ENCODE data around the gene LSM14B.

The LSM14B gene

GRCh38 chr20:62156592-62157386 lies 34.5 kb downstream of the LSM14B start:
- H3K27ac Mint-ChIP-seq = no peak overlapping the region
- no peak overlapping the region for H3K4me3 Mint-ChIP-seq
- H3K27me3 Mint-ChIP-seq (ENCODE audit: low read depth) = no peaks in the 10 kb centered on the region
- H3K9me3 Mint-ChIP-seq = peaks cover 18% of the 10 kb centered on the region
- H3K4me1 Mint-ChIP-seq (ENCODE audit: low read depth) = peaks cover 8% of the 10 kb centered on the region
- H3K36me3 Mint-ChIP-seq (ENCODE audit: low read depth) = peaks cover 38% of the 10 kb centered on the region

- peaks cover 33% of the 10 kb centered on the region for H3K36me3 Mint-ChIP-seq (ENCODE audit: low read depth)
- H3K27ac Mint-ChIP-seq = no peak overlapping the region
- peaks cover 16% of the 10 kb centered on the region for H3K9me3 Mint-ChIP-seq
- H3K4me1 Mint-ChIP-seq (ENCODE audit: low read depth) = peaks cover 8% of the 10 kb centered on the region
- H3K4me3 Mint-ChIP-seq = no peak overlapping the region
- H3K27me3 Mint-ChIP-seq (ENCODE audit: low read depth) = no peaks in the 10 kb centered on the region
These were observed 35.3 kb downstream of the LSM14B start for GRCh38 chr20:62157387-62158087.

- H3K9me3 Mint-ChIP-seq = peaks cover 11% of the 10 kb centered on the region
- peaks cover 28% of the 10 kb centered on the region for H3K36me3 Mint-ChIP-seq (ENCODE audit: low read depth)
- H3K4me3 Mint-ChIP-seq = no peak overlapping the region
- peaks cover 8% of the 10 kb centered on the region for H3K4me1 Mint-ChIP-seq (ENCODE audit: low read depth)
- no peak overlapping the region for H3K27ac Mint-ChIP-seq
- no peaks in the 10 kb centered on the region for H3K27me3 Mint-ChIP-seq (ENCODE audit: low read depth)
These were observed 35.8 kb downstream of the LSM14B start for GRCh38 chr20:62158088-62158400.

- Mint-ChIP-seq H3K27me3 (ENCODE audit: low read depth) (no peaks in the 10 kb centered on the region), H3K9me3 (peaks cover 7% of the 10 kb centered on the region), H3K4me1 (ENCODE audit: low read depth) (peaks cover 8% of the 10 kb centered on the region), H3K36me3 (ENCODE audit: low read depth) (peaks cover 24% of the 10 kb centered on the region), H3K4me3 (no peak overlapping the region), H3K27ac (no peak overlapping the region)
These were observed 36.3 kb downstream of the LSM14B start for GRCh38 chr20:62158541-62158940.

- peaks cover 8% of the 10 kb centered on the region for H3K4me1 Mint-ChIP-seq (ENCODE audit: low read depth)
- no peaks in the 10 kb centered on the region for H3K27me3 Mint-ChIP-seq (ENCODE audit: low read depth)
- H3K27ac Mint-ChIP-seq = no peak overlapping the region
- peaks cover 2% of the 10 kb centered on the region for H3K9me3 Mint-ChIP-seq
- no peak overlapping the region for H3K4me3 Mint-ChIP-seq
- H3K36me3 Mint-ChIP-seq (ENCODE audit: low read depth) = peaks cover 19% of the 10 kb centered on the region
These were observed 36.8 kb downstream of the LSM14B start for GRCh38 chr20:62159052-62159451.

GRCh38 chr20:62159839-62160238 lies 37.6 kb downstream of the LSM14B start:
- Mint-ChIP-seq H3K27me3 (ENCODE audit: low read depth) (no peaks in the 10 kb centered on the region), H3K36me3 (ENCODE audit: low read depth) (peaks cover 14% of the 10 kb centered on the region), H3K4me1 (ENCODE audit: low read depth) (peaks cover 6% of the 10 kb centered on the region), H3K4me3 (no peak overlapping the region), H3K27ac (peak overlapping the region; percentile 32), H3K9me3 (no peaks in the 10 kb centered on the region)

GRCh38 chr20:62160253-62160652 lies 38.0 kb downstream of the LSM14B start:
- H3K27ac Mint-ChIP-seq = no peak overlapping the region
- no peak overlapping the region for H3K4me3 Mint-ChIP-seq
- no peaks in the 10 kb centered on the region for H3K27me3 Mint-ChIP-seq (ENCODE audit: low read depth)
- H3K36me3 Mint-ChIP-seq (ENCODE audit: low read depth) = peaks cover 12% of the 10 kb centered on the region
- H3K9me3 Mint-ChIP-seq = no peaks in the 10 kb centered on the region
- H3K4me1 Mint-ChIP-seq (ENCODE audit: low read depth) = peaks cover 5% of the 10 kb centered on the region

- Mint-ChIP-seq H3K27me3 (ENCODE audit: low read depth) (no peaks in the 10 kb centered on the region), H3K4me3 (no peak overlapping the region), H3K4me1 (ENCODE audit: low read depth) (peaks cover 5% of the 10 kb centered on the region), H3K36me3 (ENCODE audit: low read depth) (peaks cover 6% of the 10 kb centered on the region), H3K9me3 (no peaks in the 10 kb centered on the region), H3K27ac (no peak overlapping the region)
These were observed 38.6 kb downstream of the LSM14B start for GRCh38 chr20:62160876-62161275.

- H3K36me3 Mint-ChIP-seq (ENCODE audit: low read depth) = peaks cover 7% of the 10 kb centered on the region
These were observed 39.1 kb downstream of the LSM14B start for GRCh38 chr20:62161347-62161746.

GRCh38 chr20:62162765-62163484 lies 40.6 kb downstream of the LSM14B start:
- Mint-ChIP-seq H3K27ac (no peak overlapping the region), H3K36me3 (ENCODE audit: low read depth) (peaks cover 8% of the 10 kb centered on the region), H3K4me3 (no peak overlapping the region), H3K9me3 (no peaks in the 10 kb centered on the region), H3K27me3 (ENCODE audit: low read depth) (no peaks in the 10 kb centered on the region), H3K4me1 (ENCODE audit: low read depth) (peaks cover 5% of the 10 kb centered on the region)

More at GRCh38 chr20:62161347-62161746, 39.1 kb downstream of the LSM14B start:
- no peak overlapping the region for H3K4me3 Mint-ChIP-seq
- no peaks in the 10 kb centered on the region for H3K9me3 Mint-ChIP-seq
- no peaks in the 10 kb centered on the region for H3K27me3 Mint-ChIP-seq (ENCODE audit: low read depth)
- H3K4me1 Mint-ChIP-seq (ENCODE audit: low read depth) = peaks cover 5% of the 10 kb centered on the region
- H3K27ac Mint-ChIP-seq = no peak overlapping the region

- no peak overlapping the region for H3K27ac Mint-ChIP-seq
- H3K36me3 Mint-ChIP-seq (ENCODE audit: low read depth) = peaks cover 11% of the 10 kb centered on the region
- no peaks in the 10 kb centered on the region for H3K27me3 Mint-ChIP-seq (ENCODE audit: low read depth)
- no peaks in the 10 kb centered on the region for H3K9me3 Mint-ChIP-seq
- no peak overlapping the region for H3K4me3 Mint-ChIP-seq
- peaks cover 5% of the 10 kb centered on the region for H3K4me1 Mint-ChIP-seq (ENCODE audit: low read depth)
These were observed 41.2 kb downstream of the LSM14B start for GRCh38 chr20:62163485-62163865.

GRCh38 chr20:62163986-62164762 lies 41.9 kb downstream of the LSM14B start:
- H3K4me3 Mint-ChIP-seq = no peak overlapping the region
- no peaks in the 10 kb centered on the region for H3K27me3 Mint-ChIP-seq (ENCODE audit: low read depth)
- no peaks in the 10 kb centered on the region for H3K9me3 Mint-ChIP-seq
- no peak overlapping the region for H3K27ac Mint-ChIP-seq
- H3K4me1 Mint-ChIP-seq (ENCODE audit: low read depth) = peaks cover 5% of the 10 kb centered on the region
- H3K36me3 Mint-ChIP-seq (ENCODE audit: low read depth) = peaks cover 13% of the 10 kb centered on the region

- Mint-ChIP-seq H3K27me3 (ENCODE audit: low read depth) (no peaks in the 10 kb centered on the region), H3K4me3 (no peak overlapping the region), H3K4me1 (ENCODE audit: low read depth) (no peaks in the 10 kb centered on the region), H3K9me3 (no peaks in the 10 kb centered on the region), H3K27ac (no peak overlapping the region), H3K36me3 (ENCODE audit: low read depth) (peaks cover 14% of the 10 kb centered on the region)
These were observed 42.8 kb downstream of the LSM14B start for GRCh38 chr20:62164879-62165761.
